Caco-2 (cell line): Measurements from ENCODE around the gene CMYA5. TPM values are rescaled to one million over a fixed set of nuclear protein-coding genes. Genes with fewer than 3 reads are reported as not detected.

Experiments
- BruUV-seq: library from RNA; stranded (reverse); fragments of 400-500 nt; replicated peaks from 2 replicates; lab custom pipeline; 2021; lab: Mats Ljungman, UMichigan
- CTCF ChIA-PET: fragments of 300-600 bp; sonication (Branson Sonifier 250); formaldehyde crosslinking; loops from one replicate; lab custom pipeline; 2022; ENCODE audit warnings: antibody characterized with exemption; lab: Charles Lee
- POLR2A ChIA-PET: fragments of 300-600 bp; sonication (Branson Sonifier 250); formaldehyde crosslinking; loops from one replicate; lab custom pipeline; 2022; ENCODE audit warnings: antibody characterized with exemption; lab: Charles Lee
- DNase-seq, 2 experiments: peaks; one replicate each; pipeline versions ENCODE4 v3.0.0 to v3.0.0-alpha.2; 2020 to 2022
- H3K27me3 ChIP-seq: replicated peaks from 2 replicates; pipeline ENCODE4 v1.6.0; 2011; ENCODE audit warnings: low read length; ENCODE audit not compliant: control insufficient read depth, insufficient read depth
- H3K36me3 ChIP-seq: 2 replicates; pipeline ENCODE4 v1.5.1; 2011; ENCODE audit warnings: low read length; ENCODE audit not compliant: control insufficient read depth, insufficient read depth
- H3K4me1 ChIP-seq: fragments of 250-450 bp; sonication (Bioruptor Pico); 2 replicates; pipeline ENCODE4 v1.5.1; 2020; ENCODE audit warnings: mild to moderate bottlenecking
- H3K4me3 ChIP-seq: 2 replicates; pipeline ENCODE4 v1.5.1; 2011; ENCODE audit warnings: low read depth, mild to moderate bottlenecking, control low read depth, low read length
- H3K9me3 ChIP-seq: fragments of 250-450 bp; sonication (Bioruptor Pico); 2 replicates; pipeline ENCODE4 v1.5.1; 2020; ENCODE audit warnings: mild to moderate bottlenecking, moderate library complexity
- H3K27ac Mint-ChIP-seq: one replicate; pipeline ENCODE4 v1.8.0; 2022; ENCODE audit warnings: mixed read lengths; ENCODE audit not compliant: unreplicated experiment
- H3K27me3 Mint-ChIP-seq: one replicate; pipeline ENCODE4 v1.8.0; 2022; ENCODE audit warnings: mixed read lengths; ENCODE audit not compliant: insufficient read depth, unreplicated experiment
- H3K36me3 Mint-ChIP-seq: one replicate; pipeline ENCODE4 v1.8.0; 2022; ENCODE audit warnings: mild to moderate bottlenecking, mixed read lengths; ENCODE audit not compliant: insufficient read depth, unreplicated experiment
- H3K4me1 Mint-ChIP-seq: one replicate; pipeline ENCODE4 v1.8.0; 2022; ENCODE audit warnings: low read depth, mixed read lengths; ENCODE audit not compliant: unreplicated experiment
- H3K4me3 Mint-ChIP-seq: one replicate; pipeline ENCODE4 v1.8.0; 2022; ENCODE audit warnings: mild to moderate bottlenecking, moderate library complexity, mixed read lengths; ENCODE audit not compliant: unreplicated experiment
- H3K9me3 Mint-ChIP-seq: one replicate; pipeline ENCODE4 v1.8.0; 2022; ENCODE audit warnings: mixed read lengths; ENCODE audit not compliant: unreplicated experiment
- intact Hi-C: fragments of 100-400 bp; cut with micrococcal nuclease; formaldehyde crosslinking; loops from one replicate; pipeline ENCODE4 v1.10.0; 2022; ENCODE audit not compliant: unreplicated experiment
- total RNA-seq: library from RNA; stranded (reverse); gene quantifications from 2 replicates; pipeline ENCODE4 v1.2.3, GENCODE V29; 2022
- TF ChIP-seq, protein P1 (sequence below), 2 experiments: fragments of 200-600 bp in 1 of 2; IDR thresholded peaks; 1 replicate in 1 of 2; 2 replicates in 1 of 2; pipeline versions ENCODE4 v1.5.1 to v1.8.0; 2011 to 2022; ENCODE audit warnings: antibody characterized with exemption in 1 of 2, control low read depth in 1 of 2, inconsistent platforms in 1 of 2, low read depth in 1 of 2, low read length in 1 of 2, mild to moderate bottlenecking in 1 of 2, moderate library complexity in 1 of 2; ENCODE audit not compliant: insufficient read depth in 1 of 2, severe bottlenecking in 1 of 2, unreplicated experiment in 1 of 2

The CMYA5 gene
- total RNA-seq, 1 experiment from 2014 or later = 0.39 TPM

DNA sequence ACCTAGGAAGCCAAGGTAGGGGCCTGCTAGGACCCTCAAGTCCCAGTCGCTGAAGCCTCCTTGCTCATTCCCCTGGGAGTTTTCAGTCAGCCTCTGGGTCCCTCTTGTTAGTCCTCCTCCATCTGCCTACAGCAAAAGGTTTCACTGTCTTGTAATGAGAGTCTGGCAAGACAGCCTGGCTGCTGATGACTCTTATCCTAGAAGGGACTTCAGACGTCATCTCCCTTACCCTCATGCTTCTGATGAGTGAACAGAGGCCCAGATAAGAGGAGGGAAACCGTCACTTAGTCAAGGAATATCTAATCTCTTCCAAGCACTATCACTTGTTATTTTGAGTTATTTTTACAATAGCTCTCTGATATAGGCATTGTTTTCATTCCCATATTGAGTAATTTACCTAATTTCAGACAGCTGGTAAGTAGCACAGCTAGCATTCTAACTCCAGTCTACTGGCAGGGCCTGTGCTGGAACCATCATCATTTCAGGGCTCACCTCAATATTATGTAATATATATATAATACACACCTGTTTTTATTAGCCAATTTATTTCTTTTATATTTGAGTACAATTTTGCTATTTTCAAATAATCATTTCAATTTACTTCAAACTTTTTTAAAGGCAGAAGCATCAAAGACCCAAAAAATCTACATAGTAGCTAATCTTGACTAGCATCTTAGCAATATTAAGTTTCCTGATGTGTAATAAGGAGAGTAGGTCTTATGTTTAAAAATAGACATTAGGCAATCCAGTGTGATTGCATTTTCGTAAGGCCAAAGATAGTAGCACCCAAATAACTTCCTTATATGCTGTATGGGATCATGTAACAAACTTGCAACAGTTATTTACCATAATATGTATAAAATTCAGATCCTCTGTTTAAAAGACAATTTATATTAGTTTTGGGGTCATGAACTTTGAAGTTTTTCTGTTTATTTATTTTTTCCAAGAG, 7.9 kb downstream of the CMYA5 start:
- intact Hi-C loops = no loop called here
- Histone ChIP-seq H3K4me1 (0 out of 2 replicates have a peak, but pooled peaks cover 5% of the 10 kb centered on the region), H3K4me3 (no peak overlapping the region), H3K9me3 (no peaks in the 10 kb centered on the region), H3K36me3 (no peaks in the 10 kb centered on the region), H3K27me3 (no peaks in the 10 kb centered on the region)
- no peaks in the 10 kb centered on the region for H3K4me1 Mint-ChIP-seq
- no peaks in the 10 kb centered on the region for H3K27me3 Mint-ChIP-seq
- BruUV-seq = no TSS peak
- TF ChIP-seq, protein P1, sequence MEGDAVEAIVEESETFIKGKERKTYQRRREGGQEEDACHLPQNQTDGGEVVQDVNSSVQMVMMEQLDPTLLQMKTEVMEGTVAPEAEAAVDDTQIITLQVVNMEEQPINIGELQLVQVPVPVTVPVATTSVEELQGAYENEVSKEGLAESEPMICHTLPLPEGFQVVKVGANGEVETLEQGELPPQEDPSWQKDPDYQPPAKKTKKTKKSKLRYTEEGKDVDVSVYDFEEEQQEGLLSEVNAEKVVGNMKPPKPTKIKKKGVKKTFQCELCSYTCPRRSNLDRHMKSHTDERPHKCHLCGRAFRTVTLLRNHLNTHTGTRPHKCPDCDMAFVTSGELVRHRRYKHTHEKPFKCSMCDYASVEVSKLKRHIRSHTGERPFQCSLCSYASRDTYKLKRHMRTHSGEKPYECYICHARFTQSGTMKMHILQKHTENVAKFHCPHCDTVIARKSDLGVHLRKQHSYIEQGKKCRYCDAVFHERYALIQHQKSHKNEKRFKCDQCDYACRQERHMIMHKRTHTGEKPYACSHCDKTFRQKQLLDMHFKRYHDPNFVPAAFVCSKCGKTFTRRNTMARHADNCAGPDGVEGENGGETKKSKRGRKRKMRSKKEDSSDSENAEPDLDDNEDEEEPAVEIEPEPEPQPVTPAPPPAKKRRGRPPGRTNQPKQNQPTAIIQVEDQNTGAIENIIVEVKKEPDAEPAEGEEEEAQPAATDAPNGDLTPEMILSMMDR (IDR thresholded peaks at IDR 0.05; ENCODE audit: insufficient read depth in 1 of 2, low read depth in 1 of 2, low read length in 1 of 2, severe bottlenecking in 1 of 2, unreplicated experiment in 1 of 2) = no peak
- no peak overlapping the region for H3K4me3 Mint-ChIP-seq
- ChIA-PET CTCF (no interaction called here), POLR2A (no interaction called here)
- no peaks in the 10 kb centered on the region for H3K36me3 Mint-ChIP-seq
- no peak overlapping the region for H3K27ac Mint-ChIP-seq
- no peaks in the 10 kb centered on the region for H3K9me3 Mint-ChIP-seq
- DNase-seq = no peak

DNA sequence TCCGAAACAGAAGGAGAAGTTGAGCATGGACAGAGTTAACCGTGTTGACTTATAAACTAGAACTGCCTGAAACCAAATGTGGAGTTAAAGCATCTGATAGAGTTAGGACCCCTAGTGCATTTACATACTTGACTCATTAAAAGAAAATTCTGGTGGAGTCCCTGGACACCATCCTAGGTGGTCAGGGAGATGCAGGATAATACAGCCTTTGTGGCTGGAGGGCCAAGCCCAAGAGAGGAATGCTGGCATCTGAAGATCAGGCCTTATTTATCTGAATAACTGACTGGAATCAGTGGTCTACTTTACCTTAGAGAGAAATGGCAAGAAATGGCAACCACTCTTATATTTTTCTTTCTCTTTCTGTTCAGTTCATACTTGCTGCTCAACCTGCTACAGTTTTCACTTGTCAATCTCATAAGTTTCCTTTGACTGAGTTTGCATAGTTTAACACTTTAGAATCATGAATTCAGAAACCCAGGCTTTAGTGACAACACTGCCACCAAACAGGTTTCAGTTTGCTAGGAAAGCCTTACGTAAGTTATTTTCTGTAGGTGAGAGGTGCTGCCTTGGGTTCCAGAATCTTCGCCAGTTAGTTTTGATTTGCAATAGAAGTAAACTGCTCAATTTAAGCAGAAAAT, 10.2 kb downstream of the CMYA5 start:
- H3K4me1 ChIP-seq = 0 out of 2 replicates have a peak, but pooled peaks cover 5% of the 10 kb centered on the region
- ChIA-PET CTCF (no interaction called here), POLR2A (no interaction called here)

More for the DNA sequence above, 10.2 kb downstream of the CMYA5 start:
- TF ChIP-seq, protein P1 (IDR thresholded peaks at IDR 0.05; ENCODE audit: insufficient read depth in 1 of 2, low read depth in 1 of 2, low read length in 1 of 2, severe bottlenecking in 1 of 2, unreplicated experiment in 1 of 2) = no peak
- Mint-ChIP-seq H3K4me3 (no peak overlapping the region), H3K27ac (no peak overlapping the region), H3K27me3 (no peaks in the 10 kb centered on the region), H3K4me1 (no peaks in the 10 kb centered on the region), H3K36me3 (no peaks in the 10 kb centered on the region), H3K9me3 (no peaks in the 10 kb centered on the region)
- BruUV-seq = no TSS peak
- no peak overlapping the region for H3K4me3 ChIP-seq
- intact Hi-C loops = no loop called here
- H3K27me3 ChIP-seq = no peaks in the 10 kb centered on the region
- H3K36me3 ChIP-seq = no peaks in the 10 kb centered on the region
- no peak for DNase-seq
- no peaks in the 10 kb centered on the region for H3K9me3 ChIP-seq
